ENCODE results near the gene PEA15.

PEA15 gene

GRCh38 chr1:160244209-160244608, 39.0 kb downstream of the PEA15 start:
- DNase-seq = no peak

GRCh38 chr1:160245434-160245833, 40.2 kb downstream of the PEA15 start:
- DNase-seq = no peak

GRCh38 chr1:160247053-160247452, 41.9 kb downstream of the PEA15 start:
- DNase-seq = no peak

GRCh38 chr1:160251011-160251410, 45.8 kb downstream of the PEA15 start:
- DNase-seq = no peak

- peak; percentile 51 to 53 for DNase-seq
These were observed 46.7 kb downstream of the PEA15 start for GRCh38 chr1:160251687-160252526.

DNA sequence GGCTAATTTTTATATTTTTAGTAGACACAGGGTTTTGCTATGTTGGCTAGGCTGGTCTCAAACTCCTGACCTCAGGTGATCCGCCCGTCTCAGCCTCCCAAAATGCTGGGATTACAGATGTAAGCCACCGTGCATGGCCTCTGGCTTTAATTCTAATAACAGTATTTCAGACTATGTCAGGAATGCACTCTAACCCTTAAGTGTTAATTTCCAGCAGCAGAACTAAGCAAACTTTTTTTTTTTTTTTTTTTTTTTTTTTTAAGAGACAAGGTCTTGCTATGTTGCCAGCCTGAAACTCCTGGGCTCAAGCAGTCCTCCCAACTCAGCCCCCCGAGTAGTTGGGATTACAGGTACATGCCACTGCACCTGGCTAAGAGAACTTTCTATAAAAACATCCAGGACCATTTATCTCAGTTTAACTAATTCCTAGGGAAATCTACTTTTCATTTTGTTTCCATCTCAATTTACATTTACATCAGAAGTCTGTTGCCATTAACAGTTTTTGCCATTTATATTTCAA, 50.7 kb downstream of the PEA15 start:
- DNase-seq = no peak

DNA sequence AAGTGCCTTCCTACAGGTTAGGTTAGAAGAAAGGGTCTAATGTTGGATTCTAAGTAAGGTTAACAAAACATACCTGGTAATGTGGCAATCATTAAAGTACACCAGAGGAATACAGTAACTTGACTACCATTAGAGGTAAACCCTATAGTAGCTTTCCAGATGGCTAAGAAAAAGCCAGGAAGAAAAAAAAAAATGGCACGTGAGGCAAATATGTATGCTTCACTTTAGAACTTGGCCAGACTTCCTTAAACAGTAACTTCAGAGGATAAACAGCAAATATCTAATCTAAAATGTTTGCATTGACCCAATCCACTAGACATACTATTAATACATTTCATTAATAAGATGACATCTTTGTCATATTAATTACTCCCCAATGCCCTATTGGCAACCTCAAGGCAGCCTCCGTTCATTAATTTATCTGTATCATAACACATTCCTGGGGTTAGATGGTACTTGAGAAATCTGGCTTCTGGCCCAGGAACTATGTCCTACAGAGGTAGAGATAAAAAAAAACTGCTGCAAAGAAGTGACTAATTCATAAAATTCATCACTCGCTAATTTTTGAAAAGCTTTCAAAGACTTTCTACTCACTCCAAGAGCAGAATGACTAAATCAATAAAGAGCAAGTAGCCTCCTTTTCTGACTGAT, 51.3 kb downstream of the PEA15 start:
- DNase-seq = no peak

DNA sequence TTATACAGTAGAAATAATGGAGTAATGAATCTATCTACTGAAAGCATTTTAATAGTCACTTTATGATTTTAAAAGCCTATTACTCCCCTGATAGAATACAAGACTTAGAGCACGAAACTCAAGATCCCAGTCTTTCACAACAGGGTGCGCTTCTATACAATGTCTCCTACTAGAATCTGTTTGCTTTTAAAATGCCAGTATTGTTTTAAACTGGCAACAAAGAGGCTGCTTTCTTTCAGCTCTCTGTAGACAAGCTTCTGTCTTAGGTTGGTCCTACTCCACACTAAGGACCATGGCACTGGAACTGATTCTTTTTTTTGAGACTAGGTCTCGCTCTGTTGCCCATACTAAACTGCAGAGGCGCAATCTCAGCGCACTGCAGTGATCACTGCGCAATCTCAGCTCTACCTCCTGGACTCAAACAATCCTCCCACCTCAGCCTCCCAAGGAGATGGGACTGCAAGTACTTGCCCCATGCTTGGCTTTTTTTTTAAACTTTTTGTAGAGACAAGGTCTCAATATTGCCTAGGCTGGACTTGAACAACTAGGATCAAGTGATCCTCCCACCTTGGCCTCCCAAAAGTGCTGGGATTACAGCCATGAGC, 52.3 kb downstream of the PEA15 start:
- no peak for DNase-seq

DNA sequence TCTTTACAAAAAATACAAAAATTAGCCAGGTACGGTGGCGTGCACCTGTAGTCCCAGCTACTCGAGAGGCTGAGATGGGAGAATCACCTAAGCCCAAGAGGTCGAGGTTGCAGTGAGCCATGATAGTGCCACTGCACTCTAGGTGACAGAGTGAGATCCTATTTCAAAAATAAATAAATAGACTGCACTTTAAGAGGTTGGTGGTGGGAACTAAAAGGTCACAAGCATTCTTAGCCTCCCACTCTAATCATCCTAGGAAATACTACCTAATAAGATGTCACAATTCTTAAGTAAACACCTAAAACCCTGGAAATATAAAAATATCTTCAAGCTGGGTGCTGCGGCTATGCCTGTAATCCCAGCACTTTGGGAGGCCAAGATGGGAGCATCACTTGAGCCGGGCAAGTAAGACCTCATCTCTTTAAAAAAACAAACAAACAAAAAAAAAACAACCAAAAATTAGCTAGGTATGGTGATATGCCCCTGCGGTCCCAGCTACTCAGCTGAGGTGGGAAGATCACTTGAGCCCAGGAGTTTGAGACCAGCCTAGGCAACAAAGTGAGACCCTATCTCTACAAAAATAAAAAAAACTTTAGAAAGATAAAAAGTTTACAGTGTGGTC, 53.1 kb downstream of the PEA15 start:
- no peak for DNase-seq

- DNase-seq = no peak
These were observed 55.5 kb downstream of the PEA15 start for GRCh38 chr1:160260406-160261382.

GRCh38 chr1:160261556-160261892, 56.3 kb downstream of the PEA15 start:
- DNase-seq = no peak

GRCh38 chr1:160261893-160262794, 57.0 kb downstream of the PEA15 start, which contains the start of gene DCAF8:
DCAF8 (minus strand) TSS chr1:160262549; CDS start chr1:160244008, 18,541 bp downstream.
- peak; percentile 97 for DNase-seq

- no peak for DNase-seq
These were observed 59.7 kb downstream of the PEA15 start for GRCh38 chr1:160264795-160265307.

All from NCI-H1930 (cell line).